ENCODE results near the gene RPS3. TPM values are rescaled to one million over a fixed set of nuclear protein-coding genes. Genes with fewer than 3 reads are reported as not detected.

Gene RPS3
- total RNA-seq, 2 experiments from 2014 or later: 4,753 to 4,828 TPM

DNA sequence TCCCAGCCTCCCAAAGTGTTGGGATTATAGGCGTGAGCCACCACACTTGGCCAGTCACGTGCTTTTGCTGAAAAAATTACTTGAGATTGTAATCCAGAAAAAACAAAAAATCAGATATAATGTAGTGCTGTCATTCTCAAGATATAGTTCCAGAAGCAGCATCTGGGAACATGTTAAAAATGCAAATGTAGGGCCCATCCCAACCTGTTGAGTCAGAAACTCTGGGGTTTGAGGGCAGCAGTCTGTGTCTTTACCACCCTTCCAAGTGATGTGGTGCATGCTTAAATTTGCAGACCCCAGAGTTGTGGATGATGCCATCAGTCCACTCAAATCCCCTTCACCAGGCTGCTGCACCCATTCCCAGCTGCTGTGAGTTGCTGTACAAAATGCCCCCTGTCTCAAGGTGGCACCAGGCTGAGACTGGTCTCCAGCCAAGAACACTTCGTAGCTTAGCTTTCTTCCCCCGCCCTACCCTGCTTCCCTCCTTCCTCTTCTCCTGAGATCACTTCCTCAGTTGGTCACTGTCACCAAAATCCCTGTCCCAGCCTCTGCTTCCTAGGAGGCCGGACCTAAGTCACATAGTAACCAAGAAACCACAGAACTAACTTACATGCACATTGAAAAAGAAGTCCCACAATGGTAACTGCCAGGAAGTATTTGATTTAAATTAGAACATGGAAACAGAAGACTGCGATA is 29.6 kb upstream of the RPS3 start:
- peaks cover 9% of the 10 kb centered on the region for H3K4me1 Mint-ChIP-seq (ENCODE audit: low read depth)
- TF ChIP-seq, protein P1, sequence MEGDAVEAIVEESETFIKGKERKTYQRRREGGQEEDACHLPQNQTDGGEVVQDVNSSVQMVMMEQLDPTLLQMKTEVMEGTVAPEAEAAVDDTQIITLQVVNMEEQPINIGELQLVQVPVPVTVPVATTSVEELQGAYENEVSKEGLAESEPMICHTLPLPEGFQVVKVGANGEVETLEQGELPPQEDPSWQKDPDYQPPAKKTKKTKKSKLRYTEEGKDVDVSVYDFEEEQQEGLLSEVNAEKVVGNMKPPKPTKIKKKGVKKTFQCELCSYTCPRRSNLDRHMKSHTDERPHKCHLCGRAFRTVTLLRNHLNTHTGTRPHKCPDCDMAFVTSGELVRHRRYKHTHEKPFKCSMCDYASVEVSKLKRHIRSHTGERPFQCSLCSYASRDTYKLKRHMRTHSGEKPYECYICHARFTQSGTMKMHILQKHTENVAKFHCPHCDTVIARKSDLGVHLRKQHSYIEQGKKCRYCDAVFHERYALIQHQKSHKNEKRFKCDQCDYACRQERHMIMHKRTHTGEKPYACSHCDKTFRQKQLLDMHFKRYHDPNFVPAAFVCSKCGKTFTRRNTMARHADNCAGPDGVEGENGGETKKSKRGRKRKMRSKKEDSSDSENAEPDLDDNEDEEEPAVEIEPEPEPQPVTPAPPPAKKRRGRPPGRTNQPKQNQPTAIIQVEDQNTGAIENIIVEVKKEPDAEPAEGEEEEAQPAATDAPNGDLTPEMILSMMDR (IDR thresholded peaks at IDR 0.05): no peak
- no peaks in the 10 kb centered on the region for H3K9me3 Mint-ChIP-seq
- intact Hi-C loops (cut with DNase I, micrococcal nuclease): no loop called here
- POLR2A ChIA-PET: interaction anchor here (0.5 to 1.1 kb wide), 3 partner anchors 17 to 41 kb away, joined by 3 to 4 read pairs (median 3); no protein-coding TSS in a partner anchor
- no peaks in the 10 kb centered on the region for H3K27me3 Mint-ChIP-seq
- ATAC-seq (ENCODE audit: poor library complexity): no peak
- peak overlapping the region; percentile 70 for H3K4me3 Mint-ChIP-seq
- H3K4me3 ChIP-seq (ENCODE audit: low read length): no peak overlapping the region
- H3K36me3 ChIP-seq (ENCODE audit: insufficient read depth, low read length): no peaks in the 10 kb centered on the region
- H3K36me3 Mint-ChIP-seq (ENCODE audit: low read depth): no peaks in the 10 kb centered on the region
- H3K9me3 ChIP-seq (ENCODE audit: control insufficient read depth in 1 of 2, insufficient read depth in 1 of 2, low read length in 2 of 2): peaks cover 0 to 13% of the 10 kb centered on the region in 2 experiments
- no peak overlapping the region for H3K27ac Mint-ChIP-seq
- CTCF ChIA-PET: no interaction called here
- DNase-seq: peak in 1 of 14 experiments; percentile 47
- no peaks in the 10 kb centered on the region for H3K27me3 ChIP-seq (ENCODE audit: control insufficient read depth in 1 of 2, insufficient read depth in 2 of 2, low read length in 2 of 2)
- peaks cover 7% of the 10 kb centered on the region for H3K4me1 ChIP-seq (ENCODE audit: insufficient read depth, low read length)
- no peak overlapping the region for H3K27ac ChIP-seq (ENCODE audit: low read depth in 1 of 2, low read length in 2 of 2)

DNA sequence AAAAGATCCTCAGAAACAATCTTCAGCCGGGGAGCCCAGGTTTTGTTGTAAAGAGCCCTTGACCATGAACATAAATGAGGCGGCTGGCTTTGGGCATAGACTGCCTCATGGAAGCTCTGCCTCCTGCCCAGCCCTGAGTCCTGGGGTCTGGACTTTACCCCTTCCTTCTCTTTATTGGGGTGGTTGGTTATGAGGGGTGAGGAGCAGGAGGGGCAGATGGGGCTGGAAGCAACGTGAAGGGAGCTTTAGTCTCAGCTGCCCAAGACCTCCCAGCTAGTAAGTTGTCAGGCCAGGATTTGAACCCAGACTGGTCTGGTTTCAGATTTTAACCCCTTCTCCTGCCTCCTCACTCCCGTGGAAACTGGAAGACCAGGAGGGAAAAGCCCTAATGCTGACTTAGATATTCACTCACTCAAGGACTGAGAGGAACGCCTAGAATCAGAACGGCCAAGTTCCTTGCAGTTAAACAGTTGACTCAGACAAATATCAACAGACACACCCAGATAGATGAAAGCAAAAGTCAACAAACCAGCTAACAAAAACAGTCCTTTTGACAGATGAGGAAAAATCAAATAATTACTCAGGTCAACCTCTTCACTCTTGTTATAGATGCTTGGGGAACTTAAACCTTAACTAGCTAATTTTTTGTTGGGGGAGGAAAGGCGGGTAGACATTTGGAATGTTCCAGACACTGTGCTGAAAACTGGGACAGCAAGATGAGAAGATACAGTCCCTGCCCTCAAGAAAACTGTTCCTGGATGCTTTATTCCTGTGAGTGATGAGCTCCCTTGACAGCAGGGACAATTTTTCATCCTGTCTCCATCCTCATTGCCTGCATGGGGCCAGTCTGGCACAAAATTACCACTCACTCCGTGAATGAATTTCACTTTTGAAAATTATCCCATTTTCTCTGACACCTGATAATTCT is 27.1 kb upstream of the RPS3 start:
- Mint-ChIP-seq H3K36me3 (ENCODE audit: low read depth) (no peaks in the 10 kb centered on the region), H3K27ac (no peak overlapping the region), H3K4me1 (ENCODE audit: low read depth) (peaks cover 9% of the 10 kb centered on the region), H3K9me3 (no peaks in the 10 kb centered on the region), H3K4me3 (no peak overlapping the region), H3K27me3 (no peaks in the 10 kb centered on the region)
- H3K4me3 ChIP-seq (ENCODE audit: low read length): no peak overlapping the region
- H3K4me1 ChIP-seq (ENCODE audit: insufficient read depth, low read length): peaks cover 7% of the 10 kb centered on the region
- DNase-seq (no peak), ATAC-seq (ENCODE audit: poor library complexity) (no peak)
- CTCF ChIA-PET: interaction anchor here (1.5 kb wide), 1 partner anchor 92 kb away, joined by 3 read pairs; no protein-coding TSS in a partner anchor
- H3K27ac ChIP-seq (ENCODE audit: low read depth in 1 of 2, low read length in 2 of 2): no peak overlapping the region
- POLR2A ChIA-PET: interaction anchor here (0.7 kb wide), 1 partner anchor 20 kb away, joined by 4 read pairs; no protein-coding TSS in a partner anchor
- intact Hi-C loops (cut with DNase I, micrococcal nuclease): no loop called here
- no peaks in the 10 kb centered on the region for H3K27me3 ChIP-seq (ENCODE audit: control insufficient read depth in 1 of 2, insufficient read depth in 2 of 2, low read length in 2 of 2)
- H3K36me3 ChIP-seq (ENCODE audit: insufficient read depth, low read length): no peaks in the 10 kb centered on the region
- TF ChIP-seq, protein P1 (IDR thresholded peaks at IDR 0.05): no peak
- peaks cover 0 to 13% of the 10 kb centered on the region in 2 experiments for H3K9me3 ChIP-seq (ENCODE audit: control insufficient read depth in 1 of 2, insufficient read depth in 1 of 2, low read length in 2 of 2)

DNA sequence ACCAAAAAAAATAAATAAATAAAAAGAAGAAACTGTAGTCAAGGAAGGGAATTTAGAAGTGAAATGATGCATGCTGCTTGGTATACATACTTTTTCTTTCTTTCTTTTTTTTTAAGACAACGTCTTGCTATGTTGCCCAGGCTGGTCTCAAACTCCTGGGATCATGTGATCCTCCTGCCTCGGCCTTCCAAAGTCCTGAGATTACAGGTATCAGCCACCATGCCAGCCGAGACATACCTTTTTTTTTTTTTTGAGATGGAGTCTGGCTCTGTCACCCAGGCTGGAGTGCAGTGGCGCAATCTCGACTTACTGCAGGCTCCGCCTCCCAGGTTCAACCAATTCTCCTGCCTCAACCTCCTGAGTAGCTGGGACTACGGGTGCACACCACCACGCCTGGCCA is 26.1 kb upstream of the RPS3 start:
- no peaks in the 10 kb centered on the region for H3K27me3 Mint-ChIP-seq
- no peak for ATAC-seq (ENCODE audit: poor library complexity)
- CTCF ChIA-PET: no interaction called here
- H3K4me3 Mint-ChIP-seq: no peak overlapping the region
- intact Hi-C loops (cut with DNase I, micrococcal nuclease): no loop called here
- no peaks in the 10 kb centered on the region for H3K36me3 Mint-ChIP-seq (ENCODE audit: low read depth)
- Histone ChIP-seq H3K9me3 (ENCODE audit: control insufficient read depth in 1 of 2, insufficient read depth in 1 of 2, low read length in 2 of 2) (peaks cover 0 to 11% of the 10 kb centered on the region in 2 experiments), H3K4me1 (ENCODE audit: insufficient read depth, low read length) (peaks cover 7% of the 10 kb centered on the region), H3K36me3 (ENCODE audit: insufficient read depth, low read length) (no peaks in the 10 kb centered on the region), H3K27me3 (ENCODE audit: control insufficient read depth in 1 of 2, insufficient read depth in 2 of 2, low read length in 2 of 2) (no peaks in the 10 kb centered on the region), H3K4me3 (ENCODE audit: low read length) (no peak overlapping the region), H3K27ac (ENCODE audit: low read depth in 1 of 2, low read length in 2 of 2) (no peak overlapping the region)
- DNase-seq: no peak
- POLR2A ChIA-PET: no interaction called here
- peaks cover 9% of the 10 kb centered on the region for H3K4me1 Mint-ChIP-seq (ENCODE audit: low read depth)
- H3K27ac Mint-ChIP-seq: no peak overlapping the region
- TF ChIP-seq, protein P1 (IDR thresholded peaks at IDR 0.05): no peak
- no peaks in the 10 kb centered on the region for H3K9me3 Mint-ChIP-seq
